ENCODE results near the gene PPP2R5B.

PPP2R5B gene

DNA sequence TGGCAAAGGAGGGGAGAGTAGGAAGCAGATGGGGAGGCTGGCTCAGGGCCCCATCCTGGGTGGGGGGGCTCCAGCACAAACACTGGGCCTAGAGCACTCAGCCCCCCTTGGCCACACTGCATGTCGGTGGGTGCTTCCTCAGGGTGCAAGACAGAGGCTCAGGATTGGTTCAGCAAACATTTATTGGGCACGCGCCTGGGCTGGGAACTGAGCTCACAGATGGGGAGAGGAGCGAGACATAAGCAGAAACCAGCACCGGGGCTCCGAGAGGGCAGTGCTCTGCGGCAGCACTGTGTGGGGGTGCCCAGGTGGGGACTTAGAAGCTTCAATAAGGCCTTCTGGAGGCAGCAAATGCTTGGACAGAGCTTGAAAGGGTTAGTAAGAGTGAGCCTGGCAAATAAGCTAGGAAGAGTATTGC, 34.0 kb upstream of the PPP2R5B start (continued):
- TF ChIP-seq, protein P1, sequence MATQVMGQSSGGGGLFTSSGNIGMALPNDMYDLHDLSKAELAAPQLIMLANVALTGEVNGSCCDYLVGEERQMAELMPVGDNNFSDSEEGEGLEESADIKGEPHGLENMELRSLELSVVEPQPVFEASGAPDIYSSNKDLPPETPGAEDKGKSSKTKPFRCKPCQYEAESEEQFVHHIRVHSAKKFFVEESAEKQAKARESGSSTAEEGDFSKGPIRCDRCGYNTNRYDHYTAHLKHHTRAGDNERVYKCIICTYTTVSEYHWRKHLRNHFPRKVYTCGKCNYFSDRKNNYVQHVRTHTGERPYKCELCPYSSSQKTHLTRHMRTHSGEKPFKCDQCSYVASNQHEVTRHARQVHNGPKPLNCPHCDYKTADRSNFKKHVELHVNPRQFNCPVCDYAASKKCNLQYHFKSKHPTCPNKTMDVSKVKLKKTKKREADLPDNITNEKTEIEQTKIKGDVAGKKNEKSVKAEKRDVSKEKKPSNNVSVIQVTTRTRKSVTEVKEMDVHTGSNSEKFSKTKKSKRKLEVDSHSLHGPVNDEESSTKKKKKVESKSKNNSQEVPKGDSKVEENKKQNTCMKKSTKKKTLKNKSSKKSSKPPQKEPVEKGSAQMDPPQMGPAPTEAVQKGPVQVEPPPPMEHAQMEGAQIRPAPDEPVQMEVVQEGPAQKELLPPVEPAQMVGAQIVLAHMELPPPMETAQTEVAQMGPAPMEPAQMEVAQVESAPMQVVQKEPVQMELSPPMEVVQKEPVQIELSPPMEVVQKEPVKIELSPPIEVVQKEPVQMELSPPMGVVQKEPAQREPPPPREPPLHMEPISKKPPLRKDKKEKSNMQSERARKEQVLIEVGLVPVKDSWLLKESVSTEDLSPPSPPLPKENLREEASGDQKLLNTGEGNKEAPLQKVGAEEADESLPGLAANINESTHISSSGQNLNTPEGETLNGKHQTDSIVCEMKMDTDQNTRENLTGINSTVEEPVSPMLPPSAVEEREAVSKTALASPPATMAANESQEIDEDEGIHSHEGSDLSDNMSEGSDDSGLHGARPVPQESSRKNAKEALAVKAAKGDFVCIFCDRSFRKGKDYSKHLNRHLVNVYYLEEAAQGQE (tag by site-specific recombination; IDR thresholded peaks at IDR 0.05), result no peak
- no peak for TF ChIP-seq ZFP41 (tag by site-specific recombination; IDR thresholded peaks at IDR 0.05; ENCODE audit: borderline replicate concordance)
- no peak for TF ChIP-seq ZNF324 (tag by site-specific recombination; IDR thresholded peaks at IDR 0.05)

DNA sequence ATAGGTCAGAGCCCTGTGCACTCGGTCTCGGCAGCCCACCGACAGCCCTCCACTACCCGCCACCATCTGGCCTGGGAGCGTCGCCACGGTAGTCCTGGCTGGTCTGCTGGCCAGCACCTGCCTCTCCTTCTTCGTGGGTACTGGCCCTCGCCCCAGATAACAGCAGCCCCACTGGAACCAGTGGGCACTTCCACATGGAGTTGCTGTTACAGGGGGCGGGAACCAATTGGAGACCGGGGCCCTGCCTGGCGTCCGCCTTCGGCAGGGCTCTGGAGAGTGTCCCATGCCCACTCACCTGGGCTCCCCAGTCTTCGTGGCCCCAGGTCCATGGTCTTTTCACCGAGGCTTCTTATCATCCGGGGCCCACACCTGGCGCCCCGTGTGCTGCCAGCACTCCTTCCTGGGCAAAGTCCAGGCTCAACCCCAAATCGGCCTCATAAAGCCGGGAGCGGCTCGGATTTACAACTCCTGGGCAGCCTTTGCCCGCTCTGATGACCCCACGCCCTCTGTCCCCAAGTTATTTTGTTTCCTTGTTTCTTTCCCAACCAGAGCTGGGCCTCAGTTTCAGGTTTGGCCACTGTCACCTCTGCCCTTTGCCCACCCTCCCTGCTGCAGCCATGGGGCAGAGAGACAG, 33.2 kb upstream of the PPP2R5B start:
- Histone ChIP-seq H3K36me3 (ENCODE audit: control insufficient read depth in 2 of 2, insufficient read depth in 1 of 2, low read length in 2 of 2) (peaks cover 0 to 15% of the 10 kb centered on the region in 2 experiments; a peak in 1 of 3 replicates), H3K27ac (ENCODE audit: extremely low read depth, low read depth, low read length) (no peak overlapping the region), H3K4me3 (ENCODE audit: low read depth, low read length) (no peak overlapping the region), H3K4me1 (ENCODE audit: control insufficient read depth, insufficient read depth, low read length) (no peaks in the 10 kb centered on the region), H3K9me3 (ENCODE audit: control insufficient read depth, insufficient read depth, low read depth, low read length) (no peaks in the 10 kb centered on the region)
- CTCF ChIA-PET, result interaction anchor here (0.6 to 9.4 kb wide), 6 partner anchors 11 to 106 kb away, joined by 3 to 111 read pairs (median 4); partner anchors contain the start of gene BATF2
- POLR2A ChIA-PET, result interaction anchor here (0.6 kb wide), 1 partner anchor 130 kb away, joined by 8 read pairs; no protein-coding TSS in a partner anchor
- TF ChIP-seq, protein P2, sequence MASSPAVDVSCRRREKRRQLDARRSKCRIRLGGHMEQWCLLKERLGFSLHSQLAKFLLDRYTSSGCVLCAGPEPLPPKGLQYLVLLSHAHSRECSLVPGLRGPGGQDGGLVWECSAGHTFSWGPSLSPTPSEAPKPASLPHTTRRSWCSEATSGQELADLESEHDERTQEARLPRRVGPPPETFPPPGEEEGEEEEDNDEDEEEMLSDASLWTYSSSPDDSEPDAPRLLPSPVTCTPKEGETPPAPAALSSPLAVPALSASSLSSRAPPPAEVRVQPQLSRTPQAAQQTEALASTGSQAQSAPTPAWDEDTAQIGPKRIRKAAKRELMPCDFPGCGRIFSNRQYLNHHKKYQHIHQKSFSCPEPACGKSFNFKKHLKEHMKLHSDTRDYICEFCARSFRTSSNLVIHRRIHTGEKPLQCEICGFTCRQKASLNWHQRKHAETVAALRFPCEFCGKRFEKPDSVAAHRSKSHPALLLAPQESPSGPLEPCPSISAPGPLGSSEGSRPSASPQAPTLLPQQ (tag by site-specific recombination; IDR thresholded peaks at IDR 0.05), result no peak
- TF ChIP-seq ZNF169 (tag by site-specific recombination; IDR thresholded peaks at IDR 0.05) (no peak), ZNF596 (tag by site-specific recombination; IDR thresholded peaks at IDR 0.05) (no peak), GLIS2 (tag by site-specific recombination; IDR thresholded peaks at IDR 0.05) (no peak), ZNF157 (tag by site-specific recombination; IDR thresholded peaks at IDR 0.05) (no peak), ZNF10 (tag by site-specific recombination; IDR thresholded peaks at IDR 0.05) (no peak), ZNF37A (tag by site-specific recombination; IDR thresholded peaks at IDR 0.05) (no peak), ZNF555 (tag by site-specific recombination; conservative IDR thresholded peaks at IDR 0.05) (no peak), ZNF404 (tag by site-specific recombination; IDR thresholded peaks at IDR 0.05) (no peak), ZNF623 (tag by site-specific recombination; IDR thresholded peaks at IDR 0.05) (no peak), ZNF24 (tag by site-specific recombination; IDR thresholded peaks at IDR 0.05) (no peak), SALL2 (tag by site-specific recombination; IDR thresholded peaks at IDR 0.05; ENCODE audit: borderline replicate concordance) (no peak), ZNF350 (tag by site-specific recombination; IDR thresholded peaks at IDR 0.05) (no peak)
- TF ChIP-seq, protein P3, sequence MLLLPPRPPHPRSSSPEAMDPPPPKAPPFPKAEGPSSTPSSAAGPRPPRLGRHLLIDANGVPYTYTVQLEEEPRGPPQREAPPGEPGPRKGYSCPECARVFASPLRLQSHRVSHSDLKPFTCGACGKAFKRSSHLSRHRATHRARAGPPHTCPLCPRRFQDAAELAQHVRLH (tag by site-specific recombination; IDR thresholded peaks at IDR 0.05), result no peak
- TF ChIP-seq, protein P4, sequence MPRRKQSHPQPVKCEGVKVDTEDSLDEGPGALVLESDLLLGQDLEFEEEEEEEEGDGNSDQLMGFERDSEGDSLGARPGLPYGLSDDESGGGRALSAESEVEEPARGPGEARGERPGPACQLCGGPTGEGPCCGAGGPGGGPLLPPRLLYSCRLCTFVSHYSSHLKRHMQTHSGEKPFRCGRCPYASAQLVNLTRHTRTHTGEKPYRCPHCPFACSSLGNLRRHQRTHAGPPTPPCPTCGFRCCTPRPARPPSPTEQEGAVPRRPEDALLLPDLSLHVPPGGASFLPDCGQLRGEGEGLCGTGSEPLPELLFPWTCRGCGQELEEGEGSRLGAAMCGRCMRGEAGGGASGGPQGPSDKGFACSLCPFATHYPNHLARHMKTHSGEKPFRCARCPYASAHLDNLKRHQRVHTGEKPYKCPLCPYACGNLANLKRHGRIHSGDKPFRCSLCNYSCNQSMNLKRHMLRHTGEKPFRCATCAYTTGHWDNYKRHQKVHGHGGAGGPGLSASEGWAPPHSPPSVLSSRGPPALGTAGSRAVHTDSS (tag by site-specific recombination; IDR thresholded peaks at IDR 0.05), result no peak
- TF ChIP-seq, protein P5, sequence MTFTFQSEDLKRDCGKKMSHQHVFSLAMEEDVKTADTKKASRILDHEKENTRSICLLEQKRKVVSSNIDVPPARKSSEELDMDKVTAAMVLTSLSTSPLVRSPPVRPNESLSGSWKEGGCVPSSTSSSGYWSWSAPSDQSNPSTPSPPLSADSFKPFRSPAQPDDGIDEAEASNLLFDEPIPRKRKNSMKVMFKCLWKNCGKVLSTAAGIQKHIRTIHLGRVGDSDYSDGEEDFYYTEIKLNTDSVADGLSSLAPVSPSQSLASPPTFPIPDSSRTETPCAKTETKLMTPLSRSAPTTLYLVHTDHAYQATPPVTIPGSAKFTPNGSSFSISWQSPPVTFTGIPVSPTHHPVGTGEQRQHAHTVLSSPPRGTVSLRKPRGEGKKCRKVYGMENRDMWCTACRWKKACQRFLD (tag by site-specific recombination; IDR thresholded peaks at IDR 0.05), result no peak
- TF ChIP-seq, protein P6, sequence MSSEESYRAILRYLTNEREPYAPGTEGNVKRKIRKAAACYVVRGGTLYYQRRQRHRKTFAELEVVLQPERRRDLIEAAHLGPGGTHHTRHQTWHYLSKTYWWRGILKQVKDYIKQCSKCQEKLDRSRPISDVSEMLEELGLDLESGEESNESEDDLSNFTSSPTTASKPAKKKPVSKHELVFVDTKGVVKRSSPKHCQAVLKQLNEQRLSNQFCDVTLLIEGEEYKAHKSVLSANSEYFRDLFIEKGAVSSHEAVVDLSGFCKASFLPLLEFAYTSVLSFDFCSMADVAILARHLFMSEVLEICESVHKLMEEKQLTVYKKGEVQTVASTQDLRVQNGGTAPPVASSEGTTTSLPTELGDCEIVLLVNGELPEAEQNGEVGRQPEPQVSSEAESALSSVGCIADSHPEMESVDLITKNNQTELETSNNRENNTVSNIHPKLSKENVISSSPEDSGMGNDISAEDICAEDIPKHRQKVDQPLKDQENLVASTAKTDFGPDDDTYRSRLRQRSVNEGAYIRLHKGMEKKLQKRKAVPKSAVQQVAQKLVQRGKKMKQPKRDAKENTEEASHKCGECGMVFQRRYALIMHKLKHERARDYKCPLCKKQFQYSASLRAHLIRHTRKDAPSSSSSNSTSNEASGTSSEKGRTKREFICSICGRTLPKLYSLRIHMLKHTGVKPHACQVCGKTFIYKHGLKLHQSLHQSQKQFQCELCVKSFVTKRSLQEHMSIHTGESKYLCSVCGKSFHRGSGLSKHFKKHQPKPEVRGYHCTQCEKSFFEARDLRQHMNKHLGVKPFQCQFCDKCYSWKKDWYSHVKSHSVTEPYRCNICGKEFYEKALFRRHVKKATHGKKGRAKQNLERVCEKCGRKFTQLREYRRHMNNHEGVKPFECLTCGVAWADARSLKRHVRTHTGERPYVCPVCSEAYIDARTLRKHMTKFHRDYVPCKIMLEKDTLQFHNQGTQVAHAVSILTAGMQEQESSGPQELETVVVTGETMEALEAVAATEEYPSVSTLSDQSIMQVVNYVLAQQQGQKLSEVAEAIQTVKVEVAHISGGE (tag by site-specific recombination; conservative IDR thresholded peaks at IDR 0.05; ENCODE audit: low read depth), result no peak
- TF ChIP-seq, protein P7, sequence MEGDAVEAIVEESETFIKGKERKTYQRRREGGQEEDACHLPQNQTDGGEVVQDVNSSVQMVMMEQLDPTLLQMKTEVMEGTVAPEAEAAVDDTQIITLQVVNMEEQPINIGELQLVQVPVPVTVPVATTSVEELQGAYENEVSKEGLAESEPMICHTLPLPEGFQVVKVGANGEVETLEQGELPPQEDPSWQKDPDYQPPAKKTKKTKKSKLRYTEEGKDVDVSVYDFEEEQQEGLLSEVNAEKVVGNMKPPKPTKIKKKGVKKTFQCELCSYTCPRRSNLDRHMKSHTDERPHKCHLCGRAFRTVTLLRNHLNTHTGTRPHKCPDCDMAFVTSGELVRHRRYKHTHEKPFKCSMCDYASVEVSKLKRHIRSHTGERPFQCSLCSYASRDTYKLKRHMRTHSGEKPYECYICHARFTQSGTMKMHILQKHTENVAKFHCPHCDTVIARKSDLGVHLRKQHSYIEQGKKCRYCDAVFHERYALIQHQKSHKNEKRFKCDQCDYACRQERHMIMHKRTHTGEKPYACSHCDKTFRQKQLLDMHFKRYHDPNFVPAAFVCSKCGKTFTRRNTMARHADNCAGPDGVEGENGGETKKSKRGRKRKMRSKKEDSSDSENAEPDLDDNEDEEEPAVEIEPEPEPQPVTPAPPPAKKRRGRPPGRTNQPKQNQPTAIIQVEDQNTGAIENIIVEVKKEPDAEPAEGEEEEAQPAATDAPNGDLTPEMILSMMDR (tag by site-specific recombination; IDR thresholded peaks at IDR 0.05), result no peak

Measured in HEK293 (cell line).